GM13976 (cell line): ENCODE results near the gene STING1.
A peak's percentile ranks its signal among the peaks of the same experiment; 100 is the strongest.
"Not testable (repeated sequence)": the region's sequence is repeated elsewhere in the genome, so short reads cannot be mapped to it uniquely, and the experiment has no call there.

ENCODE experiments used
- DNase-seq: peaks from one replicate; pipeline ENCODE4 v3.0.0; 2012; ENCODE audit warnings: low spot score
- CTCF ChIP-seq: IDR thresholded peaks from 2 replicates; pipeline ENCODE4 v1.5.1; 2012; ENCODE audit warnings: borderline replicate concordance, mild to moderate bottlenecking; ENCODE audit not compliant: insufficient read depth; ENCODE audit errors: extremely low read depth, missing control alignments, control extremely low read depth
- in situ Hi-C: fragments of 300-500 bp; cut with MboI; formaldehyde crosslinking; loops from one replicate; pipeline ENCODE4 v1.12.0; 2022; ENCODE audit warnings: low sequenced_read_pairs, mixed read lengths, inconsistent platforms; ENCODE audit not compliant: unreplicated experiment

STING1 gene

GRCh38 chr5:139482050-139482889, at the start of gene STING1:
Gene STING1 (minus strand): TSS chr5:139482758. CDS start chr5:139481704, 1,054 bp downstream.
- in situ Hi-C loops, result no loop called here
- peak; percentile 68 for DNase-seq

GRCh38 chr5:139531772-139532169, 49.2 kb upstream of the STING1 start:
- DNase-seq, result no peak
- no peak for TF ChIP-seq CTCF
- in situ Hi-C loops, result no loop called here

More at GRCh38 chr5:139482050-139482889, at the start of gene STING1:
- no peak for TF ChIP-seq CTCF

- DNase-seq, in situ Hi-C loops: not testable (repeated sequence)
These were observed 47.5 kb upstream of the STING1 start for GRCh38 chr5:139530079-139530478.

GRCh38 chr5:139528695-139529094, 46.1 kb upstream of the STING1 start:
- DNase-seq, in situ Hi-C loops: not testable (repeated sequence)

- in situ Hi-C loops, DNase-seq: not testable (repeated sequence)
These were observed 45.4 kb upstream of the STING1 start for GRCh38 chr5:139527896-139528467.

GRCh38 chr5:139527090-139527470, 44.5 kb upstream of the STING1 start:
- DNase-seq, in situ Hi-C loops: not testable (repeated sequence)

GRCh38 chr5:139526309-139527089, 43.9 kb upstream of the STING1 start:
- DNase-seq, in situ Hi-C loops: not testable (repeated sequence)

- DNase-seq, in situ Hi-C loops: not testable (repeated sequence)
These were observed 43.2 kb upstream of the STING1 start for GRCh38 chr5:139525586-139526308.

GRCh38 chr5:139524940-139525585, 42.5 kb upstream of the STING1 start:
- in situ Hi-C loops, result no loop called here
- no peak for TF ChIP-seq CTCF
- no peak for DNase-seq
